Hematopoietic multipotent progenitor cell treated with erythropoietin and hydrocortisone succinate and interleukin-3 and kit ligand, for 17 days (in vitro differentiated cells): ENCODE data around the gene TFCP2L1.

ENCODE experiments used
- DNase-seq: peaks from one replicate; pipeline ENCODE4 v3.0.0-alpha.2; 2015; ENCODE audit warnings: low spot score

The TFCP2L1 gene

GRCh38 chr2:121172456-121172855, 112.5 kb downstream of the TFCP2L1 start:
- no peak for DNase-seq

GRCh38 chr2:121171625-121172119, 113.3 kb downstream of the TFCP2L1 start:
- DNase-seq, result no peak

- no peak for DNase-seq
Measured at GRCh38 chr2:121170577-121170976, 114.4 kb downstream of the TFCP2L1 start.

- no peak for DNase-seq
Measured at GRCh38 chr2:121167411-121167810, 117.6 kb downstream of the TFCP2L1 start.
